ENCODE results near the gene MAGI2.

Gene MAGI2

GRCh38 chr7:78395298-78396036 lies 1058.0 kb downstream of the MAGI2 start:
- no peak for DNase-seq

DNA sequence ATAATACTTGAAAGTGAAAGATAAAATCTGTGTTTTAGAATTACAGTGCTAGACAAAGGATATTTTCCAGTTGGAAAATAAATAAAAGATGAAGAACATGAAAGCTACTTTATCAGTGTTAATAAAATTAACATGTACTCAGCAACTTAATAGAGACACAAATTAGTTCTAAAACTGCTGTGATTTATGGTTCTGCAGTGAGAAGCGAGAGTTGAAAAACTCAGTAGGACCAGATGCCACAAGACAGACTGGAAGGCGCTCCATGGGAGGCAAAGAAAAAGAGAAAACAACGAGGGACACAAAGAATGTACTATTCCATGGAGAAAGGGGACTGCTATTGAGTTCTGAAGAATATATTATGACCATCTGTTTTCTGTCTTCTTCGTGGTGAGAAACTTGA lies 1064.4 kb downstream of the MAGI2 start:
- no peak for DNase-seq

DNA sequence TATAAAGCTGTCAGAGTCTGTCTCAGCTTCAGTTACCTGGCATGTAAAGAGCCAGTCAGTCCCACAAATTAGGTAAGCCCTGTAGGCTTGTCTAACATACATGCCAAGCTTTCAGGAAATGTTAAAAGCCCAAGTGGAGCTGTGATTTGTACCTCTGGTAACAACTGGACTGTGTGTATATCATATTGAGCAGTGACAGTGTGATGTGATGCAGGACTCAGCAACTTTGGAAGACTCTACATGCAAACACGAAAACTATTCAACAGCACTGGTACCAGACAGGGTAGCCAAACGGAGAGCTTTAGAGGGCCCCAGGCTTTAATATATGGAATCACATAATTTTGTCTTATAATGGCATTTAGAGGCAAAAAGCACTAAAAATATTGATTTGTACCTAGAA lies 1066.9 kb downstream of the MAGI2 start:
- DNase-seq: no peak

- no peak for DNase-seq
Measured at GRCh38 chr7:78383096-78383880, 1070.2 kb downstream of the MAGI2 start.

GRCh38 chr7:78379148-78379547 lies 1074.3 kb downstream of the MAGI2 start:
- DNase-seq: no peak

DNA sequence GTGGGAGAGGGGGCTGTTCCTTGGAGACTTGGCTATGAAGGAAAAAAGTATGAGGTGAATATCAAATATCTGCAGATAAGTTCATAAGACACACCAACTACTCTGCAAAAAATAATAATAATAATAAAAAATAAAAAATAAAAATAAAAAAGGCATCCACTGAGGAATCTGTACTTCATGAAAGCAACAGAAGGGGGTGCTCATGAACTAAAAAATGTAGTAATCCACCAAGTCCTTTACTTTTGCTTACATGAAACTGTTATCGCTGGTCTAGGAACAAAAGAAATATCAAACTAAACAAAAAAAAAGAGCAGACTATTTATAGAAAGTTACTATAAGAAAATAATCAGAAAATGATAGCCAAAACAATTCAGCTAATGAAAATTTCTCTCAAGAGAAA lies 1075.9 kb downstream of the MAGI2 start:
- no peak for DNase-seq

GRCh38 chr7:78370936-78371335 lies 1082.5 kb downstream of the MAGI2 start:
- DNase-seq: no peak

DNA sequence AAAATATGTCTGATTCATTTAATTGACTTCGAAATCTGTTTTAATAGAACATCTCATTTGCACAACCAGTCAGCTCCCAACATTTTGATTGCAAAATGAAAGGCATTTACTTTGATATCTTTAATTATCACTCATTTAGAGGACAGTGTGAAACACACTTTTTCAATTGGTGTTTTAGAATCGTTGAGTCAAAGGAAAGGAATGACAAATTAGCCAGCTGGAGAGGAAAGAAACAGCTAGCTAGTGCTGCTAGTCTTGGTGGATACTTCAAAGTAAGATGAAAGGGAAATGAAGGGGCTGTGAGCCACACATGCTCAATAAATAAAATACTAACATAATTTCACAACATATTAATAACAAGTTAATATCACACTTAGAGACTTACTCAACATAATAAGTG lies 1084.7 kb downstream of the MAGI2 start:
- no peak for DNase-seq

- no peak for DNase-seq
Measured at GRCh38 chr7:78367280-78367773, 1086.1 kb downstream of the MAGI2 start.

- no peak for DNase-seq
Measured at GRCh38 chr7:78363866-78364265, 1089.6 kb downstream of the MAGI2 start.

DNA sequence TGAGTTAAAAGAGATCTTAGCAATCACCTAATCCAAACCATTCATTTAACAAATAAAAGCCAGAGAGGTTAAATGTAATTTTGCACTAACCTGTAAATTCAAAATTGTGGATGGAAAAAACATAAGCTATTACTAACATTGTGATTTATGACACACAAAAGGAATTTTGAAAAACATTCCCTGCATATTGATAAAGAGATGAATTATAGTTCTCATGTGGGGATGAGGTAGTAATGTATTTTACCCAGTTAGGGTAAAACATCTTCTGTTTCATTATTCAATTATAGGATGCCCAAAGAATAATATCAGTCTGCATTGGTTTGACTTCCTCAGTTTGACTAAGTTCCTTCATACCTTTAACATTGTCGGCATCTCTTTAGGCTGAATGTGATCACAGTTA lies 1093.6 kb downstream of the MAGI2 start:
- DNase-seq: no peak

GRCh38 chr7:78357709-78358108 lies 1095.8 kb downstream of the MAGI2 start:
- DNase-seq: no peak

DNA sequence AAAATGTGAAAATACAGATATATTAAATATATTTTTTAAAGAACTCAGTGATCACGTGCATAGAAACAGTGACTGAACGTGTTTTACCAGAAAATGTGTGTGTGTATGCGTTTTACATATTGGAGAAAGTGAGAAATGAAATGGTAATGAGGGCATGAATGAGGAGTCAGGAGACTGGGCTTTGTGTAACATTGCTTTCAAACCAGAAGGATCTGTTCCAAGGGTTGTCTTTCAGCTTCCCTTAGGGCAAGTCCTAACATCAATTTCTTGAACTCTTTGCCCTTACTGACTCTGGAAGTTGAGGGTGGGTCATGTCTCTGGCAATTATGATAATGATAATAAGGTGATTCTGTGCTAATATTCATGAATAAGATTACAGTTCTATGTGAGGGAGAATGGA lies 1097.6 kb downstream of the MAGI2 start:
- no peak for DNase-seq

DNA sequence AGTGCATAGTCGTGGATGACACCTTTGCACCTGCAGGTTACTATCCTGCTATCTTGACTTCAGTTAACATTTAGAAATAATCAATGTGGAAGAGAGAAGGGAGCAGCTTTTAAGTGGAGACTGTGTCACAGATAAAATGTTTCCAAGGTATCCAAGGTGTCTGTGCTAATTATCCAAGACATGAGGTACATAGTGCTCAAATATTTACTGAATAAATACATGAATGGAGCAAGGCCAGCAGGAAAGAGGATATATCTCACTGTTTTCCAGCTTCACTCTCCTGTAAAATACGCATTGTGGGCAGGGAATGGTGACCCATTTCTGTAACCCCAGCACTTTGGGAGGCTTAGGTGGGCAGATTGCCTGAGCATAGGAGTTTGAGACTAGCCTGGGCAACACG lies 1102.5 kb downstream of the MAGI2 start:
- no peak for DNase-seq

- DNase-seq: no peak
Measured at GRCh38 chr7:78350391-78350790, 1103.1 kb downstream of the MAGI2 start.

DNA sequence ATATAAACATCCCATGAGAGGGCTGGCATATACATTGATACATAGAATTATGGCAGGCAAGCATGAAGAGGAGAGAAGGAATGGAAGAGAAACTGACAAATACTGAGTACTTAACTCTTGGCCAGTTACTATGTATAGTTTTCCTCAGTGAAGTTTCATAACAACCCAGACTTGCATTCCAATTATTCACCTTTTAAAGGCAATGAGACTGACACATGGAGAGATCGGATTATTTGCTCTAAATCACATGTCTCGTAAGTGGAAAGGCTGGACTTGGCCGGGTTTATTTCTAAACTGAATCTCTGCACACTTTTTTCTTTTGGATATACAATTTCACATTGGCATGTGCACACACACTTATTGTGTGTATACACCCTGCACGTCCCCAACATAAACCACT lies 1106.6 kb downstream of the MAGI2 start:
- no peak for DNase-seq

DNA sequence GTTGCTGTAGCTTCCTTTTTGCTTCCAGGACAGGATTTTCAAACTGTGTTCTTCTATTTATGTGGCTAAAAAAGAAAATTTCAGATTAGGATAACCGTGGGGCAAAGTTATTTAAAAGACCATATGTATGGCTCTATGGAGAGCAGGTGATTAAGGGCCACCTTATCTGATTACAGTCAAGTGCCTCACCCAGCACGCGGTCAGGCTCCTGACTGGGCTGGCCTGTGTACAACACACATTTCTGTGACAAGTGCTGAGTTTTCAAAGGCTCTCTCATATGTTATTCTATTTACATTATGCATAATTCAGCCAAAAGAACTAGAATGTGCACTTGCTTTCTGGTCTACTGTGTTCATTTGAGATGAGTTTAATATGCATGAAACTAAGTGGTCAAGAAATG lies 1107.5 kb downstream of the MAGI2 start:
- no peak for DNase-seq

GRCh38 chr7:78345293-78345911 lies 1108.1 kb downstream of the MAGI2 start:
- DNase-seq: no peak

DNA sequence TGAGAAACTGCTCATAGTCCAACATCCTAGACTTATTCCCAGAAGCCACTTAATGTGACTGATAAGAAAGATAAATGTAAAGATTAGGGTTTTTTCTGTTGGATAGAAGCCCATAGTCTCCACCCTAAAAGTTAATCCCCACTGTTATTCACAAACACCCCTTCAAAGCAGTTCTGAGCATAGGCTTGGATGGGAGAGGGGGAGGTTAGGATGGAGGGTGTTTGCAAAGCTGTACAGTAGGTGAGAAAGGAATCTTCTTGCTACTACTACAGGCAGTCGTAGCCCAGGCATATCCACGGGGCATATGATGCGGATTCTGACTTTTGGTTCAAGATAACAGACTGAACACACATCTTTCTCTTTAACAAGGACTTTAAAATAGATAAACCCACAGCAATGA lies 1119.0 kb downstream of the MAGI2 start:
- no peak for DNase-seq

DNA sequence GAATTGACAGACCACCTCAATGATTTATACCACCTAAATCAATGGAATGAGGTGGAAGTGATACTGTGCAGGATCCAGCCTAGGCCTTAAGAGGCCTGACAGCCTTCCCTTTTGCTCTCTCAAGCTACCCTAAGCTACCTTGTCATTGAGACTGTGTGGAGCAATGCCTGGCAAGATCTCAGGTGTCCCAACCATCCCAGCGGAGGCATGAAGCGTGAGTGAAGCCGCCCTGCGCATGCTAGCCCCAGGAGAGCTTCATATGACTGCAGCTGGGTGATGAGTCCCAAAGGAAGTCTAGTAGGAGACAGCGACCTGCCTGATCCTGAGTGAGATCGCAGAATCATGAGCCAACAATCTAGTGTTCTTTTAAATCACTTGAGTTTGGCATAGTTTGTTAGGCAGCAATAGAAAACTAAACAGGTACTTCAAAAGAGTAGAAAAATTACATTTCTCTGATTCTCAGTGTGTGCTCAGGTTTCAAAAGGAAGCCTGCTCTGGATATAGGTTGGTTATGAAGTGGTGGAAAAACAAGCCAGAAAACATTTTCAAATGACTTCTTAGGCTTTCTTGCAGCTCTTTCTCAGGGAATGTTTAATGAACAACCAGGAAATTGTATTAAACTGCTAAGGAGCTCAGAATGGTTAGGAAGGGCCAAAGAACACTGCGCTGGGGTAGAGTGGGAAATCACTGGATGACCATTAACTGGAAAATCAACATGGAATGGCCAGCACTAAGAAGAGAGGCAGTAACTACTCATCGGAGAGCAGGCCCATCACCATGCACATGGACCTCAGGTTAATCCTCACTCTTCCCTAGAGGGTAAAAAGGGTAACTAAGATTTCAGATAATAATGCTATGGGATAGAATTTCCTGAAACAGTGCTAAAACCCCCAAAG lies 1119.7 kb downstream of the MAGI2 start:
- DNase-seq: no peak

DNA sequence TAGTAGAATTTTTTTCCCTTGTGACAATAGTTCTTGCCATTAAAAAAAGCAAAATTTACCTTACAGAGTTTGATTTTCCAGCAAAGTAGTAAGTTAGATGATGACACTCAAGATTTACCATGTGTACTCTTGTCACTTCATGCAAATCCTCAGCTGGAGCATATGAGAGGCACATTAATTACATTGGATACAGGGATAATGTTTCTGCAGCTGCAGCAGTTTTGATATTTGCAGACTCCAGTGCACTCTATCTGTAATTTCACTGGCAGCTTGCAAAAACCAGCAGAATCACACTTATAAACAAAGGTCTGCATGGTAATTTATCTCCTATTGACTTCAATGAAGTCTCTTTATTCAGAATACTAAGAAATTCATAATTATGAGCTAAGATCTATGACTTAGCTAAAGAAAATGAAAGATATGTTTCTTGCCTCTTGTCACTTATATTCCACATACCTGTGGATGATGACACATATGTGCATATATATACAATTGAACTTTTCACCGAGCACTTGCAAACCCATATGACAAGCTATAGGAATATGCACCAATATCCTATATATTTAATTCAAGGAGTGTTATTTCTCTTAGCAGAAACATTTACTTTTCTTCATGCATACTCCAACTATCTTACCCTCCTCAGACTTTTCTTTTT lies 1124.3 kb downstream of the MAGI2 start:
- no peak for DNase-seq

DNA sequence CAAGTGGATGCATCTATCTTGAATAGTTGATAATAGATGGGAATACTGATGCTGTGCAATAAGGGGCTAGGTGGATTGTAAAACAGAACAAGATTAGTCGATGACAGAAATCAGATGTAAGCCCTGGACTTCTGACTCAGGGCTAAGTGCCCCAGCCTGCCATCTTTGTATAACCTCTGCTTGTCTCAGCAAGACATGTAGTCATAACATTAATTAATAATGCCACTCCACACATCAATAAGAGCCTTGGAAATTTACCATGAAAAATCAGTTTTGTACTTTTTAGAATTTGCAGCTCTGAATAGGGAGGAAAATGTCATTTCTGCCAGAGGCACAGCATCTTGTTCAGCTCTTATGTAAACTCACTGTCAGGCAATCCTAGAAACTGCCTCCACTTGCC lies 1125.7 kb downstream of the MAGI2 start:
- no peak for DNase-seq

Measured in inflammatory macrophage treated with lipopolysaccharide for 4 hours (primary cell).